ENCODE data around the gene OR4S2.

OR4S2 gene

GRCh38 chr11:55648027-55648426 is at the start of gene OR4S2:
Gene OR4S2, plus strand, starts transcription at chr11:55648327. Its CDS starts 2,577 bp downstream, at chr11:55650904.
- no peak for DNase-seq

DNA sequence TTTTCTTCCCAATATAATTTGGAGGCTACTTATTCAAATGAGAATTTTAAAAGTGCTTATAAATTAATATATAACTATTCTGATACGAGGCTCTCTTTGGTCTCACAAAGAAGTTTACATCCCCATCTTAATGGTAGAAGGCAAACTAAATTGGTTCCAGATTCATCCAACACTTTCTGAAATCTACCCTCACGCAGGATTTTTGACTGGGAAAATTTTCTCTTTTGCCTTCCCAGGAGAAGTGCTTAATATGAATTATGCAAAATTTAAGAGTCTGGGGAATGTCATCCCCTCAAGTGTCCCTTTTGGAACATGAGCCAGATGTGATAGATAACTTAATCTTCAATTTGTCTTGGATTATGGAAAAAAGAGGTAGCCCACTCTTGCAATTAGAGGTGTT is 40.6 kb upstream of the OR4S2 start, which contains the start of gene OR4C11:
Gene OR4C11 (minus strand): TSS at position 101 of the 400 bp plus-strand sequence. CDS start 3,272 bp downstream, outside the sequence.
- DNase-seq: no peak

- DNase-seq: no peak
Measured at GRCh38 chr11:55624531-55624930, 23.6 kb upstream of the OR4S2 start.

DNA sequence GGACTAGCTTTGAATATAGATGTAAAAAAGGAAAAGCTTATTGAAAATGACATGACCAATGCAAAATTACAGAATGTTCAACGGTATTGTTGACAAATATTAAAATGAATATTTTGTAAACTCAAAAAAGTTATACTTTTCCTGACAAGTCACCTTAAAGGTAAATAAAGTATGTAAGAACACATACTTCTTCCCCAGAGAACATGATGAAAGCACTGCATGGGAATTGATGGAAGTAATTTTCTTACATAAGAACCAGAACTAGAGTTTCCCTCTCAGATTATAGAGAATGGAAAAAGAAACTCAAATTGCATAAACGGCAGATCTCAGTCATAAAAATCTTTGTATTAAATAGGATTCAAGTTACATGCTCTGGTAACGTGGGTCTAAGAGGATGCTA is 13.3 kb upstream of the OR4S2 start, which contains the start of gene OR4P4:
Gene OR4P4 (plus strand): TSS at position 301 of the 400 bp plus-strand sequence.
- DNase-seq: no peak

DNA sequence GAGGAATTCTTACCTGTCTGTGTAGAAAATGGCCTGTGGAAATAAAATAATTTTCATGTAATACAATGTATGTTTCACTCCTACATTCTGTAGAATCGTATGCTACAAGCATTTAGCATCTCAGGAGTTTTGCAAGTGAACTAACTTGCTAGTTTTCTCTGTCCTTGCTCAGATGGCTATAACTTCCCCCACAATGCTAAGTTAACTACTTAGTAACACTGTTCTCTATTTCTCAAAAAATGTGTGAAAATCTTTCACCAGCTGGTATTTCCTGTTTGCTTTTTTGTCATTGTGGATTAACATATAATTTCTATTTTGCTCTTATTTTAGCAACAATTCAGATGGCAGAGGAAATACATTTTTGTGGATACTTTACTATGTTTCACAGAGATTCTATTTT is 4.4 kb downstream of the OR4S2 start:
- DNase-seq: no peak

DNA sequence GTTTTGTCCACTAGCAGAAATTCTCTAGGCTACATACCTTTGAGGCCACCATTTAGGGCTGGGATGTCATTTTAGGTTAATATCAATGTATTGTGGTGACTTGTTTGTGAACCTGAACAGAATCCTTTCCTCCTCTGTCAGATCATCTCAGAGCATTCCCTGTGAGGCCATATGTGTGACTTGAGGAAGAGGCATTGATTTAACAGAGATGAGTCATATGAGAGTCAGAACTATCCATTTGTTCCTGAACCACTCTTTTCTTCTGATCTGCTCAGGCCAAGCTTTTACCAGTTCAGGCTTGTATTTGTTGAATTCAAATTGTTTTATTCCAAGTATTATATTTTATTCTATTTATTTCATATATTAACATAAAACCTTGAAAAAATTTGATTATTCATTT is 7.0 kb downstream of the OR4S2 start:
- no peak for DNase-seq

DNA sequence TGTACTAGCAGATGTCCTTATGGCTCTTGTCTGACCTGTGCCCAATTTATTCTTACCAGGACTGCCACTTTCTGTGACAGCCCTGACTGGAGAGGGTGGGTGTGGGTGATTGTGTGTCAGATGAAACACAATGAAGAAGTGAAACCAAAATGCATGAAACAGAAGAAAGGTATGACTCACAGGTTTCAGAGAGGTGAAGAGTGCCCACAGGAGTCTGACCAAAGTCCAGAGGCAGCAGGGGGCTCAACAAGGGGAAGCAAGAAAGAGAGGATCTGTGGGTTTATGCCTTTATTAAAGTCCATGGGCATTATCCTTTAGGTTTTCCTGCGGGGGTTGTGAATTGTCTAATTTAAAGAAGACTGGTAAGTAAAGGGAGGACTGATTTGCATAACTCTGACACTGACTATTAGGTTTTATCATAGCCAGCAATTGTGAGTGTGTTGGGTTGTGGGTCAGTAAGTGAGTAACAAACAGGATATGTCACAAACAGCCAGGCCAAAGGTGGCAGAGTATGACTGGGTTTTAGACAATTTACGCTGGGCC is 10.0 kb downstream of the OR4S2 start:
- no peak for DNase-seq

DNA sequence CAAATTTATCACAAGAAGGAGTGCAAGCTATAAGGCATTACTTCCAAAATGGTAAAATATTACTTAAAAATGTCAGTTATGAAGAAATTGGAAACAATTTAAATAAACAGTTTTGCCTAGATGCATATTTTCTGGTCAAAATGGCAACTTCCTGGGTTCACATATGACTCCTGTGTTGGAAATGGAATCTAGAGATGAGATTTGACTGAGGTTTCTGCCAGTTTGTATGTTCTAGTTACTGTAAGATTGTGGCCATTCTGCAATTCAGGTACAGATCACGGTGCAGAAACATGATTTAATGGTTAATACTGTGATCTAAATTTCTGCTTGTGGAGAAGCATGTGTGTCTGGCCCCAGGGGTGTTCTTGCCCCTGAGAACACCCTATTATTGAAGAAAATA is 10.5 kb downstream of the OR4S2 start:
- DNase-seq: no peak

DNA sequence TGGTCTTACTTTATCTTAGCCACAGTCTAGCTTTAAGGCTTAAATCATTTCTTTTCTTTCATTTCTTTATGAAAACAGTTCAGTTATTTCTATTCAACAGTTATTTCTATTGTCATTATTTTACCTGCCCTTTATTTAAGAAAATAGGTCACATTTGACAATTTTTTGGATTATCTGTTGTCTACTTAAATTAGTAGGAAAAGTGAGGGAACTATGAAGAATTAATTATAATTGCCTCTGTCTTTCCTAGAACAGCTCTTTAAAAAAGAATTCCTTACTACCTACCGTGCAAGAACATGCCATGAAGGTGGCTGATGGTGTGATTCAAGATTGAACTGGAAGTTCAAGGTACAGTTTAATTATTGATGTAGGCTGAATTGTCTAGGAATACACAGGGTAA is 13.8 kb downstream of the OR4S2 start, which contains the start of gene OR4C6:
Gene OR4C6 (plus strand): TSS at position 301 of the 400 bp plus-strand sequence. CDS start 2,966 bp downstream, outside the sequence.
- DNase-seq: no peak

DNA sequence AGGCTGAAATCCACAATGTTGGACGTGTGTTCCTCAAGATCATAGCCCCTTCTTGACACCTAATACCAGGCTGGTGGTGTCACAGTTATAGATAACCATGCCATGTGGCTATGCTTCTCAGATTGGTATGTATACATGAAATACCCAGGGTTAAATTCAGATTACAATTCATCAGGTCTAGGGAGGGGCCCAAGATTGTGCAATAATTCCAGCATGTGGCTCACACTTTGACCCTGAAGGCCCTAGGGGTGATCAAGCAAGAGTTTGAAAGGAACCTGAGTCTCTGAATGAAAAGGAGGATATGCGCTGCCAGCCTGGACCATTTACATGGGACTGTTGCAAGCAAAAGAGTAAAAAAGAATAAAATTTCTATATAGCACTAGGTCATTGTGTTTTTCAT is 21.2 kb downstream of the OR4S2 start:
- no peak for DNase-seq

DNA sequence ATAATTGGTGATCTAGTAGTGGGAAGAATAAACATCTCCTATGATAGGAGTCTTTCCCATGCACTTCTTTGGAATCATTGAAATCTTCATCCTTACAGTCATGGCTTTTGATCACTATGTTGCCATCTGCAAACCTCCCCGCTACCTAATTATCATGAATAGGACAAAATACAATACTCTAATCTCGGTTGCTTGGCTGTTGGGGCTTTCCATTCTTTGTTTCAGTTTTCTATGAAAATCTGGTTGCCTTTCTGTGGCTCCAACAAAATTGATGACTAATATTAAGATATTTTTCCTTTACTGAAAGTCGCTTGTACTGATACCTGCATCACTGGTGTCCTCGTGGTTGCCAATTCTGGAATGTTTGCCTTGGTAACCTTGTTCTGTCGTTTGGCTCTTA is 25.7 kb downstream of the OR4S2 start:
- DNase-seq: no peak

GRCh38 chr11:55697817-55698216 is 49.7 kb downstream of the OR4S2 start:
- no peak for DNase-seq

DNA sequence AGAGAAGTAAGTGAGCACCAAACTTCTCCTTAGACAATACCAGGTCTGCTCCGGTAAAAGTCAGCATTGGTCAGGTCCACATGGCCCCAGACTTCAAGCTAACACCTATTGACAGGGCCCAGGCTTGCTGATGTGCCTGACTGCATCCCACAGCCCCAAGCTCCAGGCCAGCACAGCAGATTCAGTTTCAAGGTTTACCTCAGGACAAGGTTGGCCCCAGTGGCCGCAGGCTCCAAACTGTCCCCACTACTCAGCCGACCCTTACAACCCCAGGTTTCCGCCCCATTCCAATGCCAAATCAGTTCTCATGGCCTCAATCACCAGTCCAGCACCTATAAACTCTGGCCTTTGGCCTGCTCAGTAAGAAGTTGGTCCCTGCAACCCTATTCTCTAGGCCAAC is 53.3 kb downstream of the OR4S2 start:
- no peak for DNase-seq
